Activated T-cell treated with anti-CD3 and anti-CD28 coated beads, Interleukin-2, amount 50 U/mL, for 72 hours (primary cell): ENCODE data around the gene MCCC1. TPM values are rescaled to one million over a fixed set of nuclear protein-coding genes. Genes with fewer than 3 reads are reported as not detected.
A peak's percentile ranks its signal among the peaks of the same experiment; 100 is the strongest.

Experiments
- ATAC-seq, 2 donors: fragments of 150-1000 bp; cut with Tn5 transposase; replicated peaks in 1 of 2; 2 replicates each; pipeline ENCODE4 v1.10.0; 2021; ENCODE audit warnings: moderate library complexity in 2 of 2, mild to moderate bottlenecking in 1 of 2
- DNase-seq, 2 donors: peaks; one replicate each; pipeline ENCODE4 v3.0.0; 2021 to 2022; ENCODE audit warnings: mixed read lengths in 1 of 2
- H3K27ac Mint-ChIP-seq: one replicate; pipeline ENCODE4 v1.8.0; 2022; ENCODE audit warnings: mild to moderate bottlenecking, moderate library complexity, mixed read lengths
- H3K27me3 Mint-ChIP-seq: one replicate; pipeline ENCODE4 v1.8.0; 2022; ENCODE audit warnings: low read depth, mixed read lengths
- H3K36me3 Mint-ChIP-seq, 2 donors: one replicate each; pipeline ENCODE4 v1.8.0; 2022; ENCODE audit warnings: mixed read lengths in 2 of 2, mild to moderate bottlenecking in 1 of 2; ENCODE audit not compliant: insufficient read depth in 2 of 2
- H3K4me1 Mint-ChIP-seq: one replicate; pipeline ENCODE4 v1.8.0; 2022; ENCODE audit warnings: low read depth, mixed read lengths
- H3K4me3 Mint-ChIP-seq, 2 donors: one replicate each; pipeline ENCODE4 v1.8.0; 2022; ENCODE audit warnings: mild to moderate bottlenecking in 2 of 2, mixed read lengths in 2 of 2, moderate library complexity in 2 of 2
- H3K9me3 Mint-ChIP-seq, 2 donors: one replicate each; pipeline ENCODE4 v1.8.0; 2022; ENCODE audit warnings: mixed read lengths in 2 of 2
- total RNA-seq, 2 donors: library from RNA; stranded (reverse); gene quantifications; one replicate each; pipeline ENCODE4 v1.2.3, GENCODE V29; 2022

The MCCC1 gene
- total RNA-seq, 2 donors from 2014 or later, result 35.5 to 40.8 TPM

GRCh38 chr3:183064475-183064874 lies 34.8 kb downstream of the MCCC1 start:
- Mint-ChIP-seq H3K4me3 (no peak overlapping the region), H3K27ac (no peak overlapping the region), H3K9me3 (no peaks in the 10 kb centered on the region), H3K27me3 (no peaks in the 10 kb centered on the region), H3K4me1 (peaks cover 8% of the 10 kb centered on the region), H3K36me3 (peaks cover 0 to 8% of the 10 kb centered on the region in 2 donors)
- no peak for DNase-seq
- no peak for ATAC-seq

DNA sequence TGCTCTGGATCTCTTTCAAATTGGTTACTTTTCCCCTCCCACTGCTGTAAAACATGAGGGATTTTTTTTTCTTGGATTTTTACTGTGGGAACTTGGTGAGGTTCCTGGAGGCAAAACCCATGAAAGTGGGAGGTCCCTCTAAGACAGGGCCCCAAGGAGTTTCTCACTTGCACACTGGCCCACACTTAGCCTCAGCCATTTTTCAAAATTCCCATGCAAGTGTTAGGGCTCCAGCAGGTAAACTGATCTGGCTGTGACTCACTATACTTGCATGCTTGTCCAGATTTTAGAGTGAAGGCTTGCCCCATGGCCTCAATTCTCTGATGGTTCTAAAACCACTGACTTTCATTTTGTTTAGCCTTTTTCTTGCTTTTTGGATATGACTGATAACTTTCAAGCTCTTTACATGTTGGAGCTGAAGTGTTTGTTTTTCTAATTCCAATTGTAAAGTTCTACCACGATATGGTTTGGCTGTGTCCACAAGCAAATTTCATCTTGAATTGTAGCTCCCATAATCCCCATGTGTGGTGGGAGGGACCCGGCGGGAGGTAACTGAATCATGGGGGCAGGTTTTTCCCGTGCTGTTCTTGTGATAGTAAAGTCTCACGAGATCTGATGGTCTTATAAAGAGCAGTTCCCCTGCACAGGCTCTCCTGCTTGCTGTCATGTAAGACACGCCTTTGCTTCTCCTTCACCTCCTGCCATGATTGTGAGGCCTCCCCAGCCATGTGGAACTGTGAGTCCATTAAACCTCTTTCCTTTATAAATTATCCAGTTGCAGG lies 37.7 kb downstream of the MCCC1 start:
- Mint-ChIP-seq H3K9me3 (no peaks in the 10 kb centered on the region), H3K4me3 (no peak overlapping the region), H3K27ac (no peak overlapping the region), H3K27me3 (no peaks in the 10 kb centered on the region), H3K4me1 (peaks cover 8% of the 10 kb centered on the region), H3K36me3 (peaks cover 0 to 1% of the 10 kb centered on the region in 2 donors)
- no peak for ATAC-seq
- no peak for DNase-seq

DNA sequence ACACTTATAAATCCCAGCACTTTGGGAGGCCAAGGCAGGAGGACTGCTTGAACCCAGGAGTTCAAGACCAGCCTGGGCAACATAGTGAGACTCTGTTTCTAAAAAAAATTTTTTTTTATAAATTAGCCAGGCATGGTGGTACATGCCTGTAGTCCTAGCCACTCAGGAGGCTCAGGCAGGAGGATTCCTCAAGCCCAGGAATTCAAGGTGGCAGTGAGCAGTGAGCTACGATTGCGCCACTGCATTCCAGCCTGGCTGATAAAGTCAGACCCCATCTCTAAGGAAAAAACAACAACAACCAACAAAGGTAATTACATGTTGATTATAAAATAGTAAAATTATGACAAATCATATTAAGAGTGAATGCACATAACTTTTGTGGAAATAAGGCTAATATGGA lies 40.9 kb downstream of the MCCC1 start:
- DNase-seq, result no peak
- peaks cover 0 to 2% of the 10 kb centered on the region in 2 donors for H3K36me3 Mint-ChIP-seq

GRCh38 chr3:183050706-183051105 lies 48.6 kb downstream of the MCCC1 start:
- Mint-ChIP-seq H3K36me3 (peaks cover 7 to 14% of the 10 kb centered on the region in 2 donors), H3K4me1 (no peaks in the 10 kb centered on the region)

More for the DNA sequence above, 40.9 kb downstream of the MCCC1 start:
- no peak overlapping the region for H3K4me3 Mint-ChIP-seq
- no peak for ATAC-seq
- peaks cover 8% of the 10 kb centered on the region for H3K4me1 Mint-ChIP-seq
- H3K27ac Mint-ChIP-seq, result no peak overlapping the region
- no peaks in the 10 kb centered on the region for H3K27me3 Mint-ChIP-seq
- H3K9me3 Mint-ChIP-seq, result no peaks in the 10 kb centered on the region

DNA sequence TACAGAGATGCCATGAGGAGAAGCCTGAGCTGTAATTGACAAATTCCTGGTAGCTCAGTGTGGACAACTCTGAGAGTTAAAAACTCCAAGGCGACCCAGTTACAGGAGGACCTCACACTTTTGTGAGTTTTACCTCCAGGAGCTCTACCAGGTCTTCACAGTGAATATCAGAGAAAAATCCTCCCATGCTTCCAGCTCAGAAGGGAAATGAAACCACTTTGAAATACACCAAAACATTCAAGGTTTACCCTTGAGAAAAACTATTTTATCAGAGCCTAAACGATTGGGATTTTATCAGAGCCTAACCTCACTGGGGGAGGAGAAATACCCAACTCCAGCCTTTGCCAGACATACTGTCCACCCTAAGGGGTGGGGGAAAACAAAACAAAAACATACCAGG lies 52.4 kb downstream of the MCCC1 start:
- Mint-ChIP-seq H3K4me1 (no peaks in the 10 kb centered on the region), H3K27me3 (no peaks in the 10 kb centered on the region), H3K9me3 (no peaks in the 10 kb centered on the region), H3K4me3 (no peak overlapping the region), H3K27ac (peak overlapping the region; percentile 45), H3K36me3 (peaks cover 9 to 11% of the 10 kb centered on the region in 2 donors)
- ATAC-seq, result no peak
- DNase-seq, result no peak

More at GRCh38 chr3:183050706-183051105, 48.6 kb downstream of the MCCC1 start:
- H3K9me3 Mint-ChIP-seq, result no peaks in the 10 kb centered on the region
- DNase-seq (no peak), ATAC-seq (no peak)
- H3K27me3 Mint-ChIP-seq, result no peaks in the 10 kb centered on the region
- no peak overlapping the region for H3K27ac Mint-ChIP-seq
- no peak overlapping the region for H3K4me3 Mint-ChIP-seq

DNA sequence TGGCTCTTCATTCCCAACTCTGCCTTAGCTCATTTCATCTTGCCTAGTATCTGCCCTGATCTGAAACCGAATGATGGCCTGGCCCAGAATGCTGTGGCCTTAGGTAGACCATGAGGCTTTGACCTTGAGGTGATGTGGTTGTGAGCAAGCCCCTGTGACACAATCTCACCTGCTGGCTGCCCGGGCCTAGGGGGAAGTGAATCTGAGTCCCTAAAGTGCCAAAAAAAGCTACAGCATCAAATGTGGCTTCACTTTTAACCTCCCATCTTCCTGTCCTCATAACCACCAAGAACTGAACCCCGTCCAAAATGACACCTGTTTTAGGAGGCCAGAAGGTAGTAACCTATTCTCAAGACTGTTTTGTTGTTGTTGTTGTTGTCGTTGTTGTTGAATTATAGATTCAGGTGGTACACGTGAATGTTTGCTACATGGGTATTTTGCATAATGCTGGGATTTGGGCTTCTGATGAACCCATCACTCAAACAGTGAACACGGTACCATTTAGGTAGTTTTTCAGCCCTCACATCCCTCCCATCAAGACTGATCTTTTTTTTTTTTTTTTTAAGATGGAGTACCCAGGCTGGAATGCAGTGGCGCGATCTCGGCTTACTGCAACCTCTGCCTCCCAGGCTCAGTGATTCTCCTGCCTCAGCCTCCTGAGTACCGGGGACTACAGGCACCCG lies 54.6 kb downstream of the MCCC1 start:
- ATAC-seq (no peak), DNase-seq (no peak)
- Mint-ChIP-seq H3K9me3 (no peaks in the 10 kb centered on the region), H3K27me3 (no peaks in the 10 kb centered on the region), H3K27ac (no peak overlapping the region), H3K4me1 (no peaks in the 10 kb centered on the region), H3K4me3 (no peak overlapping the region), H3K36me3 (peaks cover 5 to 7% of the 10 kb centered on the region in 2 donors)

GRCh38 chr3:183038757-183039156 lies 60.5 kb downstream of the MCCC1 start:
- H3K9me3 Mint-ChIP-seq, result no peaks in the 10 kb centered on the region
- H3K4me3 Mint-ChIP-seq, result no peak overlapping the region
- no peak overlapping the region for H3K27ac Mint-ChIP-seq
- H3K4me1 Mint-ChIP-seq, result no peaks in the 10 kb centered on the region
- DNase-seq (no peak), ATAC-seq (no peak)
- H3K27me3 Mint-ChIP-seq, result no peaks in the 10 kb centered on the region
- H3K36me3 Mint-ChIP-seq, result peaks cover 7 to 22% of the 10 kb centered on the region in 2 donors

GRCh38 chr3:183038221-183038620 lies 61.1 kb downstream of the MCCC1 start:
- Mint-ChIP-seq H3K9me3 (no peaks in the 10 kb centered on the region), H3K27ac (no peak overlapping the region), H3K4me3 (no peak overlapping the region), H3K4me1 (no peaks in the 10 kb centered on the region), H3K36me3 (peaks cover 7 to 25% of the 10 kb centered on the region in 2 donors), H3K27me3 (no peaks in the 10 kb centered on the region)
- ATAC-seq, result no peak
- DNase-seq, result no peak

- Mint-ChIP-seq H3K4me3 (no peak overlapping the region), H3K27ac (no peak overlapping the region), H3K36me3 (peaks cover 13 to 27% of the 10 kb centered on the region in 2 donors), H3K27me3 (no peaks in the 10 kb centered on the region), H3K4me1 (no peaks in the 10 kb centered on the region), H3K9me3 (no peaks in the 10 kb centered on the region)
- DNase-seq (no peak), ATAC-seq (no peak)
These were observed 65.5 kb downstream of the MCCC1 start for GRCh38 chr3:183033746-183034145.

- ATAC-seq (no peak), DNase-seq (no peak)
- no peak overlapping the region for H3K4me3 Mint-ChIP-seq
- no peaks in the 10 kb centered on the region for H3K27me3 Mint-ChIP-seq
- H3K9me3 Mint-ChIP-seq, result no peaks in the 10 kb centered on the region
- no peak overlapping the region for H3K27ac Mint-ChIP-seq
- peaks cover 13 to 25% of the 10 kb centered on the region in 2 donors for H3K36me3 Mint-ChIP-seq
- H3K4me1 Mint-ChIP-seq, result no peaks in the 10 kb centered on the region
These were observed 66.3 kb downstream of the MCCC1 start for GRCh38 chr3:183032880-183033555.

DNA sequence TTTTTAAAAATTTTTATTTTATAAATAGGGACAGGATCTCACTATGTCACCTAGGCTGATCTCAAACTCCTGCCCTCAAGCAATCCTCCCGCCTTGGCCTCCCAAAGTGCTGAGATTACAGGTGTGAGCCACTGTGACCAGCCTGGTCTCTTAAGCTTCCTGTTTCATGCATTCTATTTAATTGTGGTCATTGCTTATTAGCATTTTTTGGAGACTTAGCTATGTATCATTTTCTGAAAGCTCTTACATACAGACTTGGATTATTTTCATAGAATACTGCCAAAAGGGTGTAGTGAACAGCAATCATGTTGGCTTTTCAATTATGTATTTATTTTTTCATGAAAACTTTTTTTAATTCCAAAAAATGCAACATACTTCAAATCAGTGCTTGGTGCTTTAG lies 67.5 kb downstream of the MCCC1 start:
- Mint-ChIP-seq H3K27ac (no peak overlapping the region), H3K4me1 (no peaks in the 10 kb centered on the region), H3K4me3 (no peak overlapping the region), H3K27me3 (no peaks in the 10 kb centered on the region), H3K36me3 (peaks cover 11 to 20% of the 10 kb centered on the region in 2 donors), H3K9me3 (no peaks in the 10 kb centered on the region)
- DNase-seq (no peak), ATAC-seq (no peak)

- no peak overlapping the region for H3K27ac Mint-ChIP-seq
- no peaks in the 10 kb centered on the region for H3K4me1 Mint-ChIP-seq
- no peak overlapping the region for H3K4me3 Mint-ChIP-seq
- ATAC-seq (no peak), DNase-seq (no peak)
- no peaks in the 10 kb centered on the region for H3K9me3 Mint-ChIP-seq
- peaks cover 7 to 12% of the 10 kb centered on the region in 2 donors for H3K36me3 Mint-ChIP-seq
- H3K27me3 Mint-ChIP-seq, result no peaks in the 10 kb centered on the region
These were observed 70.9 kb downstream of the MCCC1 start for GRCh38 chr3:183028416-183028815.

DNA sequence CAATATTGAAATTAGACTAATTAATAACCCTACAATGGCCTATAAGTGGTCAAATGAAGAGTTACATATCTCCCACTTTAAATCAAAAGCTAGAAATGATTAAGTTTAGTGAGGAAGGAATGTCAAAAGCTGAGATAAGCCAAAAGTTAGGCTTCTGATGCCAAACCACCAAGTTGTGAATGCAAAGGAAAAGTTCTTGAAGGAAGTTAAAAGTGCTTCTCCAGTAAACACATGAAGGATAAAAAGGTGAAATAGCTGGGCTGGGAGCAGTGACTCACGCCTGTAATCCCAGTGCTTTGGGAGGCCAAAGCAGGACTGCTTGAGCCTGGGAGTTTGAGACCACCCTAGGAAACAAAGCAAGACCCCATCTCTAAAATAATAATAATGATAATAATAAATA lies 72.0 kb downstream of the MCCC1 start:
- H3K36me3 Mint-ChIP-seq, result peaks cover 7 to 8% of the 10 kb centered on the region in 2 donors
- H3K27ac Mint-ChIP-seq, result no peak overlapping the region
- no peaks in the 10 kb centered on the region for H3K4me1 Mint-ChIP-seq
- H3K9me3 Mint-ChIP-seq, result no peaks in the 10 kb centered on the region
- no peak for ATAC-seq
- no peaks in the 10 kb centered on the region for H3K27me3 Mint-ChIP-seq
- DNase-seq, result no peak
- no peak overlapping the region for H3K4me3 Mint-ChIP-seq
